SHP77 treated with DMSO at 0.1 percent for 48 hours (cell line): ENCODE data around the gene BAZ1B.
A peak's percentile ranks its signal among the peaks of the same experiment; 100 is the strongest.
"Not testable (repeated sequence)": the region's sequence is repeated elsewhere in the genome, so short reads cannot be mapped to it uniquely, and the experiment has no call there.

ENCODE experiments used
- DNase-seq: peaks from one replicate; lab custom pipeline; 2025; lab: John Stamatoyannopoulos, UW

The BAZ1B gene

DNA sequence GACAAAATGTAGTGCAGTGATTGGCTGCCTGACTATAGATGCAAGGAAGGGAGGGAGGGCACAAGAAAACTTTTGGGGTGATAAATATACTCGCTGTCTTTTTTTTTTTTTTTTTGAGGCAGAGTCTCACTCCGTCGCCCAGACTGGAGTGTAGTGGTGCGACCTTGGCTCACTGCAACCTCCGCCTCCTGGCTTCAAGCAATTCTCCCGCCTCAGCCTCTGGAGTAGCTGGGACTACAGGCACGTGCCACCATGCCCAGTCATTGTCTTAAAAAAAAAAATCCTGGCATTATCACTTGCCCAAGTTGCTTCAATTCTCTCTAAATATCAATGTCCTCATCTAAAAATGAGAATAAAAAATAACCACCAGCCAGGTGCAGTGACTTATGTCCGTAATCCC lies 96.1 kb downstream of the BAZ1B start:
- DNase-seq: no peak

GRCh38 chr7:73425356-73425983 lies 96.6 kb downstream of the BAZ1B start:
- no peak for DNase-seq

- no peak for DNase-seq
Measured at GRCh38 chr7:73424489-73424885, 97.6 kb downstream of the BAZ1B start.

- no peak for DNase-seq
Measured at GRCh38 chr7:73423519-73424488, 98.3 kb downstream of the BAZ1B start.

DNA sequence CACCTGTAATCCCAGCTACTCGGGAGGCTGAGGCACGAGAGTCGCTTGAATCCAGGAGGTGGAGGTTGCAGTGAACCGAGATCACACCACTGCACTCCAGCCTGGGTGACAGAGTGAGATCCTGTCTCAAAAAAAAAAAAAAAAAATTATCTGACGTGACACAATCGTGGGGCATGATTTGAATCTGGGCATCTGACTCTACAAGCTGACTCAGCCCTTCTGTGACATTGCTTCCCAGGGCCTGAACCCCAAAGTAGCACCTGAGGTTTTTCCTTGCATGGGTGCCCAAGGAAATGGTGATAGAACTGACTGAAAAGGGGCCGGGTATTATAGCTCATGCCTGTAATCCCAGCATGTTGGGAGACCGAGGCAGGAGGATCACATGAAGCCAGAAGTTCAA lies 101.5 kb downstream of the BAZ1B start:
- not testable (repeated sequence) for DNase-seq

DNA sequence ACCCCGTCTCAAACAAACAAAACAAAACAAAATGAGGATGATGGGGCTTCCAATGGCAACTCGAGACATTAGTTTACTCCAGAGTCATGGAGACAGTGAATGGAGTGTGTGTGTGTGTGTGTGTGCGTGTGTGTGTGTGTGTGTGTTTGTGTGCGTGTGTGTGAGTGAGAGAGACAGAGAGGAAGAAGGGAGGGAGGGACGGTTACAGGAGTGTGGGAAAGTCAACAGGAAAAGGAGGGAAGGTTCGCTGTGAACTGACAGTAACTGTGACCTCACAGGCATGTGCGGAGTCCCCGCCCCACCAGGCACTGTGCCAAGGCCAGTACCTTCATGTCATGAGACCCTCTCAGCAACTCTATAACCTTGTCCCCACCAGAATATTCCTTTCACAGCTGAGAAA lies 102.1 kb downstream of the BAZ1B start:
- peak; percentile 64 for DNase-seq

- no peak for DNase-seq
Measured at GRCh38 chr7:73418113-73418703, 103.9 kb downstream of the BAZ1B start.

- not testable (repeated sequence) for DNase-seq
Measured at GRCh38 chr7:73410541-73411131, 111.5 kb downstream of the BAZ1B start.

DNA sequence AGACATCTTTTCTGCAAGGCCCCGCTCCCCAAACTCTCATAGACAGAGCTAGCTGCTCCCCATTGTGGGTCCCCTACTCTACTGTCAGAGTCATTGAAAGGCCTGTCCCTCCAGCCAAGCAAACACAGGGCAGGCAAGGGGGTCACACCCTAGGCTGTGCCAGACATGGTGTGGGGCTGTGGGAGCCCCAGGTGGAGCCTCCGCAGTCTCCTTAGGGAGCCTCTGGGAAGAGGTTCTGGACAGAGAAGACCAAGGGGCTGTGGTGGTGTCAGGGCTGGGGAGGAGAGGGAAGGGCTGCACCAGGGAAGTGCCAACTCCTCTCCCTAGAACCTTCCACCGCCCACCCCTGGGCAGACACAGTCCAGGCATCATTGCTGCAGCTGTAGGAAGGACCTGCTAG lies 117.2 kb downstream of the BAZ1B start:
- DNase-seq: not testable (repeated sequence)

- DNase-seq: not testable (repeated sequence)
Measured at GRCh38 chr7:73399185-73400050, 122.7 kb downstream of the BAZ1B start.

DNA sequence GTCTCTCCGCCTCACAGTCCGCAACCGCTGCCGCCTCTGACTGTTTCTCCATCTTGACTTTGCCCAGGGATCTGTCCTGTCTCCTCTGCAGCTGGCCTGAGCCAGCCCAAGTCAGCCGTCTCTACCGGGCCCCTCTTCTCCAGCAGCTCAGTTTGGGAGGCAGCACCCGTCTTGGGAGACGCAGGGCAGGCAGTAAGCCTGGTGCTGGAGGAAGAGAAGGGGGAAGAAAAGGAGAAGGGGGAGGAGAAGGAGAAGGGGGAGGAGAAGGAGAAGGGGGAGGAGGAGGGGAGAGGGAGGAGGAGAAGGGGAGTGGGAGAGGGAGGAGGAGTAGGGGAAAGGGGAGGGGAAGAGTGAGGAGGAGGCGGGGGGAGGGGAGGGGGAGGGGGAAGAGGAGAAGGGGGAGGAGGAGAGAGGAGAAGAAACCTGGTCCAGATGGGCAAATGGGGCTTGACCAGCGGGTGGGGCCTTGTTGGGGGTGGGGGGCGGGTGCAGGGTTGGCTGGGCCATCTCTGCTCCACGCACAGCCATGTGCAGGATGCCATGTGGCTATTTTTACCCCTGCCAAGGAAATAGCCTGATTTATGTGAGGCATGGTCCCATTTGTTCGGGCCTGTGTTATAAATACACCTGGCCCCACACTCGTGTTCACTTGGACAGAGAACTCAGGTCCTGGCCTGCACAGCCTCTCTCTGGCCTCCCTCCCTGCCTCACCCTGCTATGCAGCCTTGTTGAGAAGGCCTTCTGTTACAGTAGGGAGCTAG lies 124.4 kb downstream of the BAZ1B start:
- no peak for DNase-seq

DNA sequence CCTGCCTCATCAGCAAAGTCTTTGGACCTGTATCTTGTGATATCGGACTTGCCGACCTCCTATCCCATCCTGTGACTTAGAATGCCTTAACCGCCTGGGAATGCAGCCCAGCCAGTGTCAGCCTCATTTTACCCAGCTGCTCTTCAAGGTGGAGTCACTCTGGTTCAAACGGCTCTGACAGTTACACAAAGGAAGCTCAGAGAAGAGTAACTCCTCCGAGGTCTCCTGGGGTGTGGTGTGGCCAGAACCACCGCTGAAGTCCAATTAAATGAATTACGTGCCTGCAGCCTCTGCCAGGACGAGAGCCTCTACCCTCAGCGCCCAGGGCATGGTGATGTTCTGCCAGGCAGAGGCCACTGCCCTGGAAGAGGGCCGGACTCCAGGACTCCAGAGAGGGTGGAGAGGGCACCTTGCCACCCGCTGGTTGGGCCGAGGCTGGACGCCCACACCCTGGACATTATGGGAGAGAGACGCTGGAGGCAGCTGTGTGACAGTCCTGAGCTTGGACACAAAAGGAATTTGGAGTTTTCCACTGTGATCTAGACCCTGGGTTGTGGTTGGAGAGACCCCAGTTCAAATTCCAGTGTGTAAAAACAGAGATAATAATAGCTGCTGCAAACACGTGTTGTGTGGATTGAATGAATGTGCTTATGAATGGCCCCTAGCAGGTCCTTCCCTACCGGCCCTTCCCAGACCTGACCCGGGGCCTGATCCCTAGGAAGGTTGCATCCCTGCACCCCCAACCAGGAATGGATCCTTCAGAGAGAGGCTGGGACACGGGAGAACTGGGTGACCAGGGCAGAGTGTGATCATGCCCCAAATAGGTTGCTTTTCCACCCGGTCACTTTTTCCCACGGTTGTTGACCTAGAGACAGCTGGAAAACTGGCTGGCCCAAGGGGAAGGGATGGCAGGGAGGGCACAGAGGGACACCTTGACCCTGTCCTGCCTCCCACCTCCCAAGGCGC lies 126.3 kb downstream of the BAZ1B start:
- DNase-seq: no peak

GRCh38 chr7:73394422-73394821 lies 127.7 kb downstream of the BAZ1B start:
- no peak for DNase-seq

- no peak for DNase-seq
Measured at GRCh38 chr7:73391396-73391795, 130.7 kb downstream of the BAZ1B start.
